LNCAP (cell line): Measurements from ENCODE around the gene SSR4.

Source experiments
- TF ChIP-seq, protein P1 (sequence below): fragments of 450-650 bp; IDR thresholded peaks from 2 replicates; pipeline ENCODE4 v1.5.1; 2017; ENCODE audit warnings: mild to moderate bottlenecking

The SSR4 gene

DNA sequence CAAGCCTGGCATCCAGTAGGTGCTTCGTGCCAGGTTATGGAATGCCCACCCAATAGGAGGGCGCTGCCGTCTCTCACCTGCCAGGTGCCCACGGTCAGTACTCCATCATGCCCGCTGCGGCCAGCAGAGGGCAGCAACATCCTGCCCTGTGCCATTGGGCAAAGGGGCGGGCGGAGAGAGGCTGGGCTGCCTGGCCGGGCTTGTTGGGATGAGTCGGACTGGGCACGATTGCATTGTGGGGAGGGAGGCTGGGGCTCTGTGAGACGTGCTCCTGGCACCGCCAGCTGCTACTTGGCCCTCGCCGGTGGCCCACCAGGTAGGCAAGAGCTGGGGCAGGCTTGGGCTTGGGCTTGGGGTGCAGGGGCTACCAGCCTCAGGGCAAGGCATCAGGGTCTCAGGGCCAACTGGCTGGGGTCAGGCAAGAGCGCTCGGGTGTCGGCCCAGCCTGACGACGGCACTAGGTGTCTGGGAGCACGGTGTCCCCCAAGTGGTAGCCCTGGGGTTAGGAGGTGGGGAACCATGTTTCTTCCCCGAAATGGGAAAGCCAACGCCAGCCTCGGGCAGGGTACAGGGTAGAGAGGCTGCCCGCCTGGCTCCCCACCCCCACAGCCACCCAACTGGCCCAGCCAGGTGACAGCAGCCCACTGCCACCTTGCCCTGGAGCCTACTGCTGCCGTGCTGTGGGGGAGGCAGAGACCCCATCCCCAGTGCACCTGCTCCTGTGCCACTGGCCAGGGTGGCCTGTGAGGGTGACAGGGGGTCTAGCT is 30.3 kb upstream of the SSR4 start, which contains the start of gene PLXNB3:
PLXNB3 (plus strand) TSS at position 261 of the 767 bp plus-strand sequence. CDS start 1,287 bp downstream, outside the sequence.
- TF ChIP-seq, protein P1, sequence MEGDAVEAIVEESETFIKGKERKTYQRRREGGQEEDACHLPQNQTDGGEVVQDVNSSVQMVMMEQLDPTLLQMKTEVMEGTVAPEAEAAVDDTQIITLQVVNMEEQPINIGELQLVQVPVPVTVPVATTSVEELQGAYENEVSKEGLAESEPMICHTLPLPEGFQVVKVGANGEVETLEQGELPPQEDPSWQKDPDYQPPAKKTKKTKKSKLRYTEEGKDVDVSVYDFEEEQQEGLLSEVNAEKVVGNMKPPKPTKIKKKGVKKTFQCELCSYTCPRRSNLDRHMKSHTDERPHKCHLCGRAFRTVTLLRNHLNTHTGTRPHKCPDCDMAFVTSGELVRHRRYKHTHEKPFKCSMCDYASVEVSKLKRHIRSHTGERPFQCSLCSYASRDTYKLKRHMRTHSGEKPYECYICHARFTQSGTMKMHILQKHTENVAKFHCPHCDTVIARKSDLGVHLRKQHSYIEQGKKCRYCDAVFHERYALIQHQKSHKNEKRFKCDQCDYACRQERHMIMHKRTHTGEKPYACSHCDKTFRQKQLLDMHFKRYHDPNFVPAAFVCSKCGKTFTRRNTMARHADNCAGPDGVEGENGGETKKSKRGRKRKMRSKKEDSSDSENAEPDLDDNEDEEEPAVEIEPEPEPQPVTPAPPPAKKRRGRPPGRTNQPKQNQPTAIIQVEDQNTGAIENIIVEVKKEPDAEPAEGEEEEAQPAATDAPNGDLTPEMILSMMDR, result peak; percentile 81

DNA sequence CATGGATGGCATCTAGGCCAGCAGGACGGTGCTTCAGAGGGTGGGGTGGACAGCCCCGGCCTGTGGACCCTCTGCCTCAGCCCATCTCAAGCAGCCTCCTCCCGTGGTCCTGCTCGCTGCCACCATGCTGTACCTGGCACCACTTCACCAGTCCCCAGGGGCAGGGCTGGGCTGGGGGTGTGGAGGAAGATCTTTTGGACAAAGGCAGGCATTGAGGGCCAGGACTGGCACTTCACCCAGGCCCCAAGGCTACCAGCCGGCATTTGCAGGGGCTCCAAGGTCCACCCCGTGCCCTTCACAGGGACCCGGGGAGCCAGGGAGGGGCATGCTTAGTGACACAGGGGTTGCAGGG is 29.7 kb upstream of the SSR4 start:
- TF ChIP-seq, protein P1, result no peak

DNA sequence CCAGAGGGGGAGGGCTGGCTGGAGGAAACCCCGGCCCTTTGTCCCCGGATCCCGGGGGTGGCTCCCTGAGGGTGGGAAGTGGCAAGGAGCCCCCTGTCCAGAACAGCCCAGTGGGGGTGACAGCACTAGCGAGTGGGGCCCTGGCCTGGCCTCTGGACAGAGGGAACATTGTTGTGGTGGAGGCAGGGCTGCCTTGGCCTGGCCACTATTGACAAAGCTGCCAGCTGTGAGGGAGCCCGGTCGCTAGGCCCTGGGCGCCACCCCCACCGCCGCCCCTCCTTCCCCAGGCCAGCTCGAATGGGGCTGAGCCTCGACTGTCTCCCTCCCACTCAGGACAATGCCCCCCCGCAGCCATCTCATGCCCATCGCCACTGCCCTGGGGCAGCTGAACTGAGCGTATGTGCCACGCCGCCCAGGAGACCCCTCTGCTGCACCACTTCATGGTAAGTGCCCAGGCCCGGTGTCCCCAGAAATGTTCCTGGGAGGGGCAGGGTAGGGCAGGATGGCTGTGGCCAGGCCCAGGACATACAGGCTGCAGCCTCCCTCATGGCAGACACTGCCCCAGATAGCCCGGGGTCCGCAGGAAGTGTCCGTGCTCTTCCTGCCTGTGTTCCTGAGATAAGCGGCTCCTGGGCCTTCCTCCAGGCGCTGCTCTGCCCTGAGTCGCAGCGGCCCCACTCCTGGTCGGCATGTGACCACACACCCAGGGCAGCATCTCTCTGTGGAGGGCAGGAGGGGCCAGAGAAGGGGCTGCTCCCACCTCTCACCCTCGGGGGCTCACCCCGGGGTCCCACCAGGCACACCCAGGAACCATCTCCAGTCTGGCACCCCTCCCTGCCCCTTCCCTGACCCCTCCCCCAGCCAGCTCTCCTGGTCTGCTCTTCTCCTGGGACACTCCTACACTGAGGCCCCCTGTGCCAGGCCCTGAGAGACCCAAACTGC is 29.1 kb upstream of the SSR4 start:
- TF ChIP-seq, protein P1, result no peak

DNA sequence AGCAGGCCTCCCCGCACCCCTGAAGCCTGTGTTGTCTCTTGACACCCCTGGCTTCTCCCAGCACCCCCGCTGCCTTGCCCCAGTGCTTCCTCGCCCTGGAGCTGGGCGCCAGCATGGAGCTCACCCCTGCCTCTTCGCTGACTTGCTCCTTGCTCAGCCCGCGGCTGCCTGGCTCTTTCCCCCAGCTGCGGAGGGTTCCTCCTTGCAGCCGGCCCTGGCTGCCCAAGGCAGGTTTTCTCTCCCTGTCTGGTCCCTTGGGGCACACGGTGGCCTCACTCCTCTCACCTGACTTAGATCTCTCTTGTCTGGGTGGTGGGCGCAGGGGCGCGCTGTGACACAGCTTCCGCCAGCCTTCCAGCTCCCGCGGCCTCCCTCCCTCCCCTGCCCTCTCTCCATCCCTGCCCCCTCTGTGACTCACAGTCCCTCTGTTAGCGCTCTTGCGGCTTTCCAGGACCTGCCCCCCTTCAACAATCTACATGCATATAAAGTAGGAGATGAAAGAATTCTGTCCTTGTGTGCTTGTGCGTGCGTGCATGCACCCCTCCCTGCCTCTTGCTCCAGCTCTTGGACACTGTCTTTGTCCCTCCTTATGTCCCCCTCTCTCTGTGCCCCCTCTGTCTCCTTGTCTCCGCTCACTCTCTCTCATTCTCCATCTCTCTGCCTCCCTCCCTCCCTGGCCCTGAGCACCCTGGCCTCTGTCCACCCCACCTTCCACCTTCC is 28.2 kb upstream of the SSR4 start:
- TF ChIP-seq, protein P1, result no peak

DNA sequence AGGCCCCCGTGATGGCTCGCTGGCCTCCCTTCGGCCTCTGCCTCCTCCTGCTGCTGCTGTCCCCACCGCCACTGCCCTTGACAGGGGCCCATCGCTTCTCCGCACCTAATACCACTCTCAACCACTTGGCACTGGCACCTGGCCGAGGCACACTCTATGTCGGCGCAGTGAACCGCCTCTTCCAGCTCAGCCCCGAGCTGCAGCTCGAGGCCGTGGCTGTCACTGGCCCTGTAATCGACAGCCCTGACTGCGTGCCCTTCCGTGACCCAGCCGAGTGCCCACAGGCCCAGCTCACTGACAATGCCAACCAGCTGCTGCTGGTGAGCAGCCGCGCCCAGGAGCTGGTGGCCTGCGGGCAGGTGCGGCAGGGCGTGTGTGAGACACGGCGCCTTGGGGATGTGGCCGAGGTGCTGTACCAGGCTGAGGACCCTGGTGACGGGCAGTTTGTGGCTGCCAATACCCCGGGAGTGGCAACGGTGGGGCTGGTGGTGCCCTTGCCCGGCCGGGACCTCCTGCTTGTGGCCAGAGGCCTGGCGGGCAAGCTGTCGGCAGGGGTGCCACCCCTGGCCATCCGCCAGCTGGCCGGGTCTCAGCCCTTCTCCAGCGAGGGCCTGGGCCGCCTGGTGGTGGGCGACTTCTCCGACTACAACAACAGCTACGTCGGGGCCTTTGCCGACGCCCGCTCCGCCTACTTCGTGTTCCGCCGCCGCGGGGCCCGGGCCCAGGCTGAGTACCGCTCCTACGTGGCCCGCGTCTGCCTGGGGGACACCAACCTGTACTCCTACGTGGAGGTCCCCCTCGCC is 27.4 kb upstream of the SSR4 start:
- TF ChIP-seq, protein P1, result no peak

DNA sequence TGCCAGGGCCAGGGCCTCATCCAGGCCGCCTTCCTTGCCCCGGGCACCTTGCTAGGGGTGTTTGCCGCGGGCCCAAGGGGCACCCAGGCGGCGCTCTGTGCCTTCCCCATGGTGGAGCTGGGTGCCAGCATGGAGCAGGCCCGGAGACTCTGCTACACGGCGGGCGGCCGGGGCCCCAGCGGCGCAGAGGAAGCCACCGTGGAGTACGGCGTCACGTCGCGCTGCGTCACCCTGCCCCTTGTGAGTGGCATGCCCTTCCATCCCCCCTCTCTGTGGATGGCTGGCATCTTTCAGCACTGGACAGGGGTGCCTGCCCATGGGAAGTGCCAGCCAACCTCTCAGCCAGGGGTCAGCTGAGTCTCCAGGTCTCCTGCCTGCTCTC is 26.8 kb upstream of the SSR4 start:
- TF ChIP-seq, protein P1, result no peak
